Renal cortex interstitium (tissue), 11 donors: ENCODE data around the gene NDRG4. TPM values are rescaled to one million over a fixed set of nuclear protein-coding genes. Genes with fewer than 3 reads are reported as not detected.
A peak's percentile ranks its signal among the peaks of the same experiment; 100 is the strongest.
"Not testable (repeated sequence)": the region's sequence is repeated elsewhere in the genome, so short reads cannot be mapped to it uniquely, and the experiment has no call there.

ENCODE experiments used
- DNase-seq, 11 donors: peaks; one replicate each; pipeline ENCODE4 v3.0.0-alpha.2; 2013; ENCODE audit warnings: low read depth in 9 of 11, low spot score in 4 of 11; ENCODE audit errors: extremely low read depth in 1 of 11
- polyA plus RNA-seq, 3 donors: library from polyadenylated mRNA; unstranded; fragments of 120-200 nt; gene quantifications; one replicate each; pipeline ENCODE4 v1.2.1, GENCODE V29; 2013; ENCODE audit not compliant: insufficient read length in 3 of 3

The NDRG4 gene
- polyA plus RNA-seq, 3 donors, result 7.9 to 10.1 (median 8.5) TPM

DNA sequence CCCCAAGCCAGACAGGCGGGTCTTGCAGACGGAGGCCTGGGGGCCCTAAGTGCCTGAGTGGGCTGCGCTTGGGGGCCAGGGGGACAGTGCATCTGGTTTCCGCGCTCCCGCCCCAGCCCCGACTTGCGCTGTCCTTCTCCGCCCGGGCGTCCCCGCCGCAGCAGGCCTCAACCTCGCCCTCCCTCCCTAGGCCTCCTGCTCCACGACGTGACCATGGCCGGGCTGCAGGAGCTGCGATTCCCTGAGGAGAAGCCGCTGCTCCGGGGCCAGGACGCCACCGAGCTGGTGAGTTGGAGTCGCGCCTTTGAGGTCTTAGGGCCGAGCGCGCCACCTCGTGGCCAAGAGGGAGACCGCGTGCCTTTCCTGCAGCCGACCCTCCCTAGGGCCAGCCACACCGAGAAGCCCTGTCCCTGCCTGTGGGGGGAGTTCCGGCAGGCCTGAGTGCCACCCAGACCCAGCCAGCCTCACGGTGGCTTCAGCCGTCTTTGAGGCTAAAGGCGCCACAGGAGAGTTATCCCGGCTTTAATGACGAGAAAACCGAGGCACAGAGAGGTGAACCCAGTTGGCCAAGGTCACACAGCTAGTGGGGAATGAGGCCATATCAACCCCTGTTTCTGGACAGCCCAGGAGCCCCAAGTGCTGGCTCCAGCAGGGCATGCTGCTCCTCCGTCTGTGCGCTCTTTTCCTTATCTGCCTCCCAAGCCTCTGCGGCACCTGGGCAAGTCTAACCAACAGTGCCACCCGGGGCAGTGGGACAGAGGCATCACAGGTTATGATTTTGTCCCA, 12.2 kb upstream of the NDRG4 start:
- peak in 9 of 11 donors; percentile 58 to 80 (median 76) for DNase-seq

- no peak for DNase-seq
Observed at GRCh38 chr16:58488531-58488930, 11.4 kb upstream of the NDRG4 start.

DNA sequence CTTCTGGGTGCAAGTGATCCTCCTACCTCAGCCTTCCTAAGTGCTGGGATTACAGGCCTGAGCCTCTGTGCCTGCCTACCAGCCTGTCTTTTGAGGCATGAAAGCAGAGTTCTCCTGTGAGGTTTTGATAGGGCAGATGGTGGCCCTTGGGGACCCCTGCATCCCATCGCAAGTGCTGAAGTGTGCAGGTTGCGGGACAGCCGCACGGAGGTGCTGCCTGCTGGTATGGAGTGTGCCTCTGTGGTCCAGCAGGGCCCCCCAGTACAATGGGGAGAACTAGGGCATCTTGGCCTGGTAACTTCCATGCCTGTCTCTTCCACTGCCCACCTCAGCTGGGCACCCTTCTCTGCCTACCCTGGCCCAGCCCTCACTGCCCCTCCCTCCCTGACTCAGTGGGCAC, 9.9 kb upstream of the NDRG4 start:
- DNase-seq, result no peak

DNA sequence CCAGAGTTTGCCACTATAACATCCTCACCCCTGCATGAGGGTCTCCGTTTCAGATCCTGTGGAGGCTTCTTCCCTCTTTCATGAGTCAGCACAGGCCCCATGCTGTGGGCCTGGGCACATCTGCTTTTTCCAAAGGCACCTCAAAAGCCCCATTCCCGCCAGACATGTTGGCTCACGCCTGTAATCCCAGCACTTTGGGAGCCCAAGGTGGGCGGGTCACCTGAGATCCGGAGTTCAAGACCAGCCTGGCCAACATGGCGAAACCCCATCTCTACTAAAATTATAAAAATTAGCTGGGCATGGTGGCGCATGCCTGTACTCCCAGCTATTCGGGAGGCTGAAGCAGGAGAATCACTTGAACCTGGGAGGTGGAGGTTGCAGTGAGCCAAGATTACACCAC, 9.4 kb upstream of the NDRG4 start:
- not testable (repeated sequence) for DNase-seq

GRCh38 chr16:58492066-58492465, 7.9 kb upstream of the NDRG4 start:
- DNase-seq, result no peak

GRCh38 chr16:58492735-58493134, 7.2 kb upstream of the NDRG4 start:
- no peak for DNase-seq

DNA sequence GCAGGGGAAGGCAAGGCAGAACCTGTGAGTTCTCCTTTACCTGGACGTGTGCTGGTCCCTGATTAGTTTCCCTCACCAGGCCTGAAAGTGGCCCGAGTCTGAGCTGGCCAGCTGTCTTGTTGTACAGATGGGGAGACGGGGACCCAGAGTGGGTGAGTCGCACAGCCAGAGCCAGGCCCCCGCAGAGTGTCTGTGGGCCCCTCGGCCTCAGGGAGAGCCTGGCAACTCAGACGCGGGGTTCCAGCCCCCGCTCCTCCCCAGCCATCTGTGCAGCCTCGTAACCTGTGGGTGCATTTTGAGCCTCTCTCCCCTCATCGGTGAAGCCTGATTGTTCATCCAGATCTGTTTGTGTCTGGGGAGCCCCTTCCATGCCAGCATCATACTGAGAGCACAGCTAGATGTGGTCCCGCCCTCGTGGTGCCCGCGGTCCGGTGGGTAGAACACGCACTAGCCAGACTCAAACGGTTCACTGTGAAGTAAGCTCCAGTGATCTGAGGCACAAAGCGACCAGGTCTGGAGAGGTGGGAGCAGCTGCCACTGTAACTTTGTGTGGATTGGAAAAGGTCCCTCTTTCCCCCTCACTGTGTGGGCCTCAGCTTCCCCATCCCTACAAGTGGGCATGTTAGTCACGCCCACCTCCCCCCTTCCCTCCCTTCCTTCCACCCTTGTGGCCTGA, 6.0 kb upstream of the NDRG4 start:
- no peak for DNase-seq

DNA sequence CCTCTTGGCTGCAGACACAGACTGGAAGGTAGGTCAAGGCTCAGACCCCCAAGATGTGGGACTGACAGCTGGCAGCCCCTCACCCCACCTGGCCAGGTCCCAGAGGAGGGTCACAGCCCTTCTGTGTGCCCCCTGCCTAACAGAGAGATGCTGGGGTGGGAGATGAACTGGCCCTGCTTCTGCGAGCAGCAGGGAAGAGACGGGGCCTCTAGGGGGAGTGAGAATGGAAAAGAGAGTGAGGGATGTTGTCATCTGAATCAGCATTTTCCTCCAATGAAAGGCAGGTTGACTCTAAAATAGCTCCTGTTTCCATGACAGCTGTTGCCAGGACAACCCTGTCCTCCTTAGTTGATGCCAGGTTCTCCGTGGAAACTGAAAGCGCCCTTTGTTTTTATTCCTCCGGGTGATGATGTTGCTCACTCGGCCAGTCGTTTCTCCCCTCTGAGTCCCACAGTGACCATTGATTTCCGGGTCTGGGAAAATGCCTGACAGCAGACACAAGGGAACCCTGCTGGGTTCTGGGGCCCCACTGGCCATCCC, 4.9 kb upstream of the NDRG4 start:
- peak in 10 of 11 donors; percentile 77 to 95 (median 86) for DNase-seq

- no peak for DNase-seq
Observed at GRCh38 chr16:58495521-58496331, 4.2 kb upstream of the NDRG4 start.

DNA sequence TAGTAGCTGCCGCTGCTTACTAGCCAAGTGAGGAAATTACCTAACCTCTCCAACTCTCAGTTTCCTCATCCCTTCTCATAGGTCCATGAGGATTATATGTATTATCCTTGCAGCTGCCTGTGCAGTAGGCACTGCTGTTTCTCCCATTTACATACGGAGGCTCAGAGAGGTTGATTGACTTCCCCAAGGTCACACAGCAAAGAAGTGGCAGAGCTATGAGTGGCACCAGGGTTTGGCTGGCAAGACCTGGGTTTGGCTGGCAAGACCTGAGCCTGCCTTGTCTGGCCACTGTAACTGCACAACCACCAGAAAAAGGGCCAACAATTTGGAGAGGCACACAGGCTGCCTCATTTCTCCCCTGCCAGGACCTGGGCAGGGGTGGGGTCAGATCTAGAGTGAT, 2.5 kb upstream of the NDRG4 start:
- no peak for DNase-seq

GRCh38 chr16:58497935-58498334, 2.0 kb upstream of the NDRG4 start:
- no peak for DNase-seq

GRCh38 chr16:58498341-58499091, 1.4 kb upstream of the NDRG4 start:
- DNase-seq, result no peak

- no peak for DNase-seq
Observed at GRCh38 chr16:58499092-58499511, 841 bp upstream of the NDRG4 start.

DNA sequence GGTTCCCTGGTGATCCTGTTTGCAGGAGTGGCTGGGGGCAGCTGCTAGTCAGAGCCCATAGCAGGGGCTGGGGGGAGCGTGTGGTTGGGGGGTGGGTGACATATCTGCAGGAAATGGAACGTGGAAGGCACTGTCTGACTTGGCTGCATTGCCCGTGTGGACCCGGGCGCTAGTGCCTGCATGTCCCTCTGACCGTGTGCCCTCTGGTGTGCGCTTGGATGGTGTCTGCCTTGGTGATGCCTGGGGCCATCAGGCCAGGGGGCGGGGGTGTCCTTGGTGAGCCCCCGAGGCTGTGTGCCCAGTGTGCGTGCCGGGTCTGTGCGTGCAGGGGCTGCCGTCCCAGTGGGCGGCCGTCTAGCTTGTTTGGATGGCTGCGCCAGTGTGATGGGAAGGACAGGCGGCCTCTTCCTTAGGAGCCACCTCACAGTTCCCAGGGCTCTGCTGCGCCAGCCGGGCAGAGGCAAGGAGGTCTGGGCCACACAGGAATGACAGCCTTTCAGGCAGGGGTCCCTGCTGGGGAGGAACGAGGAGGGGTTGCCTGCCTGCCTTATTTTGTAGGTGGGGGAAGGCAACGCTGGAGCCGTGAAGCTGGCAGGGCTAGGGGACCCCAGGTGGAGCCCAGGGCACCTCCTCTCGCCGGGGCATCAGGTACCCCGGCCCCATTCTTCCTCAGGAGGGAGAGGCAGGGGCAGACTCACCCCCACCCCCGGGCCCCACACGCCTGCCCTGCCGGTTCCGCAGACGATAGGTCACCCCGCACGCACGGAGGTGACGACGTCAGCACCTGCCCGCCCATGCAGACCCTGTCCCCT, 693 bp downstream of the NDRG4 start:
- DNase-seq, result no peak

GRCh38 chr16:58501242-58502131, 1.5 kb downstream of the NDRG4 start:
- peak in 7 of 11 donors; percentile 57 to 69 (median 61) for DNase-seq

- DNase-seq, result no peak
Observed at GRCh38 chr16:58502217-58502921, 2.4 kb downstream of the NDRG4 start.
